HL-60/S4 (cell line): ENCODE data around the gene C19orf53.
"Not testable (repeated sequence)": the region's sequence is repeated elsewhere in the genome, so short reads cannot be mapped to it uniquely, and the experiment has no call there.

Experiments used
- in situ Hi-C: fragments of 300-500 bp; cut with MboI; formaldehyde crosslinking; loops from 2 replicates; pipeline ENCODE4 v1.14.3; 2022; ENCODE audit warnings: low sequenced_read_pairs

Gene C19orf53

GRCh38 chr19:13763265-13763664 is 11.0 kb upstream of the C19orf53 start:
- in situ Hi-C loops = no loop called here

GRCh38 chr19:13764101-13764807 is 10.0 kb upstream of the C19orf53 start, which contains the start of gene MRI1:
MRI1 (plus strand) TSS chr19:13764522; CDS start chr19:13764589, 67 bp downstream.
- in situ Hi-C loops = no loop called here

DNA sequence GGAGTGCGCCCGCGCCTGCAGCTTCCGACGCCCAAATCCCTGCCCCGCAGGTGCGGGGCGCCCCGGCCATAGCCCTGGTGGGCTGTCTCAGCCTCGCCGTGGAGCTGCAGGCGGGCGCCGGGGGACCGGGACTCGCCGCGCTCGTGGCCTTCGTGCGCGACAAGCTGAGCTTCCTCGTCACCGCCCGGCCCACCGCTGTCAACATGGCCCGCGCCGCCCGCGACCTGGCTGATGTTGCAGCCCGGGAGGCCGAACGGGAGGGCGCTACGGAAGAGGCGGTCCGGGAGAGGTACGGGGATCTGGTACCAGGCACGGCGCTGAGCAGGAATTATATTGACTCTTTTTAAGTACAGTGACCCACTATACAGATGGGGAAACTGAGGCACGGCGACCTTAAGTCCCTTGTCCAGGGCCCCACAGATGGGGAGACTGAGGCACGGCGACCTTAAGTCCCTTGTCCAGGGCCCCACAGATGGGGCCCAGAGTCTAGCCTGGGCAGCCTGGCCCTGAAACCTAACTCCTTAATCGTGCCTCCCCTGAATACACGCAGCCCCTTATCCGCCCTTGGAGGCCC is 9.3 kb upstream of the C19orf53 start:
- in situ Hi-C loops = no loop called here

- in situ Hi-C loops = no loop called here
Measured at GRCh38 chr19:13765395-13766094, 8.7 kb upstream of the C19orf53 start.

- in situ Hi-C loops = no loop called here
Measured at GRCh38 chr19:13766095-13766481, 8.2 kb upstream of the C19orf53 start.

DNA sequence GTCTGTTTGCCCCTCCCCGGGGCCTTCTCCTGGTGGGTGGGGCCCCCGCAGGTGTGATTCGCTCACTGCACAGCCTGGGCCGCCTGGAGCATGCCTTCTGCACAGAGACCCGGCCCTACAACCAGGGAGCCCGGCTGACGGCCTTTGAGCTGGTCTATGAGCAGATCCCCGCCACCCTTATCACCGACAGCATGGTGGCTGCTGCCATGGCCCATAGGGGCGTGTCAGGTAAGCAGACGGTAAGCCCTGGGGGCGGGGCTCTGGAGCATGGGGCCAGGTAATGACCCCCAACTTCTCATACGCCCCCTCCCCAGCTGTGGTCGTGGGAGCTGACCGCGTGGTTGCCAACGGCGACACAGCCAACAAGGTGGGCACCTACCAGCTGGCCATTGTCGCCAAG is 5.7 kb upstream of the C19orf53 start:
- in situ Hi-C loops = no loop called here

DNA sequence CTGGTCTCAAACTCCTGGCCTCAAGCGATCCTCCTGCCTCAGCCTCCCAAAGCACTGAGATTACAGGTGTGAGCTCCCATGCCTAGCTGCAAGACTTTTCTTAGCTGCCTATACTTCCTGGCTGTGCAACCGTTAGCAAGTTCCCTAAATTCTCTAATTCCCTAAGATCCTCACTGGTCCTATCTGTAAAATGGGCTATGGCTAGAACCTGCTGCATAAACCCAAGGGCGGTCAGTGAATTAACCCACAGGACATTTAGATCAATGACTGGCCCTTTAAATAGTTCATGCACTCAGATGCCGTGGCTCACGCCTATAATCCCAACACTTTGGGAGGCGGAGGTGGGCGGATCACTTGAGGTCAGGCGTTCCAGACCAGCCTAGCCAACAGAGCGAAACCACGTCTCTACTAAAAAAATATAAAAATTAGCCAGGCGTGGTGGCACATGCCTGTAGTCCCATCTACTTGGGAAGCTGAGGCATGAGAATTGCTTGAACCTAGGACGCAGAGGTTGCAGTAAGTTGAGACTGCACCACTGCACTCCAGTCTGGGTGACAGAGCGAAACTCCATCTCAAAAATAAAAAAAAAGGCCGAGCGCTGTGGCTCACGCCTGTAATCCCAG is 4.1 kb upstream of the C19orf53 start:
- in situ Hi-C loops = no loop called here

GRCh38 chr19:13778398-13778797 is 4.1 kb downstream of the C19orf53 start:
- in situ Hi-C loops = no loop called here

DNA sequence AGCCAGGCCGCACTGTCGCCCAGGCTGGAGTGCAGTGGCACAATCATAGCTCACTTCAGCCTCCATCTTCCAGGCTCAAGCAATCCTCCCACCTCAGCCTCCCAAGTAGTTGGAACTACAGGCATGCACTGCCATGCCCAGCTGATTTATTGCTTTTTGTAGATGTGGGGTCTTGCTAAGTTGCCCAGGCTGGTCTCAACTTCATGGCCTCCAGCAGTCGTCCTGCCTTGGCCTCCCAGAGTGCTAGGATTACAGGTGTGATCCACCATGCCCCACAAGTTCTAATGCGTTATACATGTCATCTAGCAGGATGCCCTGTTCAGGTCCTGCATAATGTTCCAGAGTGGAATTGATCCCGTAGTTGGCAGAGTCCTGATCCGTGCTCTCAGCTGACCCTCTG is 4.6 kb downstream of the C19orf53 start:
- in situ Hi-C loops = no loop called here

- in situ Hi-C loops = loop anchor here (5.0 kb wide), 1 partner anchor 78 kb away; no protein-coding TSS in a partner anchor
Measured at GRCh38 chr19:13779794-13780193, 5.5 kb downstream of the C19orf53 start.

DNA sequence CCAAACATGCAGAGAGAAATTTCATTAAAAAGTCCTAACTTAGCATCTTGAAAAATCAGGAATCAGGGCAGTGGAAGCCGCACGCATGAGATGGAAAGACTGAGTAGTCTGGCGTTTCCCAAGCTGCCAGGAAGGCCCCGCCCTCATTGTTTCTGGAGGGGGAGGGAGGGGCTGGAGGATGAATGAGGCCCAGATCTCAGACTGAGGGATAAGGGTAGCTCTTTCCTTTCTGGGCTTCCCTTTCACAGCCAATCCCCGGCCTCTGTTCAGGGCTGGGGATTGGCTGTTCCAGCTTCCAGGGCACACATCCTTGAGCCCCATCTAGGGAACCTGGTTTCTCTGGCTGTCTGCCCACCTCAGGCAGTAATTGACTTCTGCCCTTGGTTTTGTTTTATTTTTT is 7.3 kb downstream of the C19orf53 start:
- in situ Hi-C loops = loop anchor here (5.0 kb wide), 1 partner anchor 76 kb away; no protein-coding TSS in a partner anchor

- in situ Hi-C loops = loop anchor here (5.0 kb wide), 1 partner anchor 75 kb away; no protein-coding TSS in a partner anchor
Measured at GRCh38 chr19:13782537-13782936, 8.3 kb downstream of the C19orf53 start.

GRCh38 chr19:13783565-13784500 is 9.6 kb downstream of the C19orf53 start:
- in situ Hi-C loops = loop anchor here (5.0 kb wide), 1 partner anchor 73 kb away; no protein-coding TSS in a partner anchor

- in situ Hi-C loops = loop anchor here (5.0 kb wide), 1 partner anchor 72 kb away; no protein-coding TSS in a partner anchor
Measured at GRCh38 chr19:13784731-13785452, 10.6 kb downstream of the C19orf53 start.

DNA sequence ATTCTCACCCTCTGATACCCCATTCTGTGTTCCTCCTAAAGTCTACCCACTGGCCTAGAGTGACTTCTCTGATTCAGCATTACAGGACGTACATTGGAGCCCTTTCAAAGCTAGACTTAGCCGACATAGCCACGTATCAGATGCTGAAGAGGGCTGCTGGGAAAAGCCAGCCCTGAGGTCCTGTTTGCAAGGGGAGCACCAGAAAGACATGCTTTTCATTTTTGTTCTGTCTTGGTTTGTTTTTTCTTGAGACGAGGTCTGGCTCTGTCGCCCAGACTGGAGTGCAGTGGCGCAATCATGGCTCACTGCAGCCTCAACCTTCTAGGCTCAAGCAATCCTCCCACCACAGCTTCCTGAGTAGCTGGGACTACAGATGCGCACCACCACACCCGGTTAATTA is 14.7 kb downstream of the C19orf53 start:
- in situ Hi-C loops = no loop called here

GRCh38 chr19:13790354-13790753 is 16.1 kb downstream of the C19orf53 start:
- in situ Hi-C loops = no loop called here

- in situ Hi-C loops = not testable (repeated sequence)
Measured at GRCh38 chr19:13793317-13793716, 19.1 kb downstream of the C19orf53 start.

DNA sequence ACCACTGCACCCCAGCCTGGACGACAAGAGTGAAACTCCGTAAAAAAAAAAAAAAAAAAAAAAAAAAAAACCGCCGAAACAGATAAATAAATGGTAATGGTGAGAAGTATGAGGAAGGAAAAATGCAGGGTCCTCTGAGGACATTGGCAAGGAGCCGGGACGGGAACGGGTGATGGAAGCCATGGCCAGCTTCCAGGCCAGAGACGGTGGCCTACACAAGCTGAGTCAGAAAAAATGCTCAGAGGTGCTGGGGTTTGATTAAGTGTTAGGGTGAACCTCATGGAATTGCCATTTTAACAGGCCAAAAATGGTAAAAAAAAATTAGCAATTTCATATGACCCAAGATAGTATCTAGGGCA is 20.1 kb downstream of the C19orf53 start:
- in situ Hi-C loops = no loop called here

DNA sequence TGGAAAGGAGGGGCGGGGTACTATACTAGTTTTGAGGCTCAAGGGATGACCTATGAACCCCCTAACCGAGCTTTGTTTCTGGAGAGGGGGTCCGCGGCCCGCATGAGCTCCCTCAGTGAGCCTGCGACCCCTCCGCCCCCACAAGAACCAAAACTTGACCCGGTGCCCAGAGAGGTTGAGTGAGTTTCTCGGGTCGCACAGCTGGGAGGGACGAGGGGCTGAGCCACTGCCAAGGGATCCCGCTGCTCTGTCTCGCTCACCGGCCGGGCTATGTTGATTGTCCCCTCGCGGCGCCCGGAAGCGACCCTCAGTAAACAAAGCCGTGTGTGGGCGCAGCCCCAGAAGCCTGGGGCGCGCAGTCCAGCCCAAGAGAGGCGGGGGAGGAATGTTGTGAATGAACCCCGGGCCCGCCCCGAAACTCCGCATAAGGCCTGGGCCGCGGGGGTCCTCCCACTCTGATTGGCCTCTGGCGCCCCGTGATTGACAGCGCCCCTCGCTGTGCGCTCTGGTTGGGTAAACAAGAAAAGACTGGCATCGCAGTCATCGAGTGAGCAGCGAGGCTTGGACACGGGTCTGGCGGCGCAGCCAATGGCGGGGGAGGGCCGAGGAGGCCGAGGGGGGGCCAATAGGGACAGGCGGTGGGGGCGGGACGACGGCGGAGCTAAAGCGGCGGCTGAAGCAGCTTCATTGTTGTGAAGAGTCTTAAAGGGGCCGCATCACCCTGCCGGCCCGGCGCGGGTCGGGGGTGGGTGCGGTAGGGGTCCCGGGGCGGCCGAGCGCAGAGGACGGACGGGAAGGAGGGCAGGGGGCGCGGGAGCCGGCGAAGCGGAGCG is 20.7 kb downstream of the C19orf53 start, which contains the start of gene ZSWIM4:
Gene ZSWIM4, plus strand, starts transcription at position 687 of the 833 bp plus-strand sequence. CDS start 206 bp downstream, outside the sequence.
- in situ Hi-C loops = no loop called here
